Measurements from ENCODE around the gene LAGE3.

The LAGE3 gene

GRCh38 chrX:154478728-154479622 is at the start of gene LAGE3:
LAGE3 (minus strand) TSS chrX:154479281; CDS start chrX:154478915, 366 bp downstream.
- peak; percentile 54 to 94 (median 83) for DNase-seq

GRCh38 chrX:154526901-154527675 is 48.0 kb upstream of the LAGE3 start:
- peak in 46 of 51 donors; percentile 4 to 80 (median 45) for DNase-seq

GRCh38 chrX:154525606-154526490 is 46.8 kb upstream of the LAGE3 start:
- DNase-seq, result no peak

GRCh38 chrX:154519389-154519788 is 40.3 kb upstream of the LAGE3 start:
- DNase-seq, result no peak

GRCh38 chrX:154517101-154517781 is 38.2 kb upstream of the LAGE3 start:
- DNase-seq, result peak in 16 of 51 donors; percentile 2 to 52 (median 27)

GRCh38 chrX:154516656-154517100 is 37.6 kb upstream of the LAGE3 start:
- DNase-seq, result peak in 15 of 51 donors; percentile 7 to 59 (median 31)

GRCh38 chrX:154515966-154516655 is 37.0 kb upstream of the LAGE3 start, which contains the start of gene FAM3A:
FAM3A (minus strand) TSS chrX:154516232; CDS start chrX:154515772, 460 bp downstream.
- DNase-seq, result peak; percentile 9 to 96 (median 86)

GRCh38 chrX:154515090-154515965 is 36.2 kb upstream of the LAGE3 start:
- peak in 2 of 51 donors; percentile 26 to 43 for DNase-seq

- no peak for DNase-seq
Measured at GRCh38 chrX:154513716-154514115, 34.6 kb upstream of the LAGE3 start.

- DNase-seq, result no peak
Measured at GRCh38 chrX:154512879-154513553, 33.9 kb upstream of the LAGE3 start.

GRCh38 chrX:154511761-154512160 is 32.7 kb upstream of the LAGE3 start:
- DNase-seq, result no peak

- DNase-seq, result no peak
Measured at GRCh38 chrX:154509455-154509854, 30.4 kb upstream of the LAGE3 start.

GRCh38 chrX:154508384-154508745 is 29.3 kb upstream of the LAGE3 start:
- DNase-seq, result no peak

- DNase-seq, result no peak
Measured at GRCh38 chrX:154507673-154508383, 28.7 kb upstream of the LAGE3 start.

GRCh38 chrX:154506483-154507332 is 27.6 kb upstream of the LAGE3 start:
- DNase-seq, result peak in 2 of 51 donors; percentile 2 to 5

GRCh38 chrX:154505734-154506133 is 26.7 kb upstream of the LAGE3 start:
- no peak for DNase-seq

GRCh38 chrX:154502989-154503388 is 23.9 kb upstream of the LAGE3 start:
- no peak for DNase-seq
